Endothelial cell (in vitro differentiated cells): Measurements from ENCODE around the gene ITPR2. TPM values are rescaled to one million over a fixed set of nuclear protein-coding genes. Genes with fewer than 3 reads are reported as not detected.

ENCODE experiments used
- DNase-seq: peaks from one replicate; pipeline ENCODE4 v3.0.0; 2021; ENCODE audit warnings: low spot score
- H3K27ac Mint-ChIP-seq: one replicate; pipeline ENCODE4 v1.8.0; 2021; ENCODE audit warnings: mixed read lengths, inconsistent platforms; ENCODE audit not compliant: unreplicated experiment
- H3K27me3 Mint-ChIP-seq: one replicate; pipeline ENCODE4 v1.8.0; 2021; ENCODE audit warnings: mild to moderate bottlenecking, moderate library complexity, mixed read lengths, inconsistent platforms; ENCODE audit not compliant: unreplicated experiment
- H3K36me3 Mint-ChIP-seq: one replicate; pipeline ENCODE4 v1.8.0; 2021; ENCODE audit warnings: mild to moderate bottlenecking, low read depth, mixed read lengths, inconsistent platforms; ENCODE audit not compliant: unreplicated experiment
- H3K4me1 Mint-ChIP-seq: one replicate; pipeline ENCODE4 v1.8.0; 2021; ENCODE audit warnings: mild to moderate bottlenecking, mixed read lengths, inconsistent platforms; ENCODE audit not compliant: unreplicated experiment
- H3K4me3 Mint-ChIP-seq: one replicate; pipeline ENCODE4 v1.8.0; 2021; ENCODE audit warnings: mild to moderate bottlenecking, mixed read lengths, inconsistent platforms; ENCODE audit not compliant: unreplicated experiment
- H3K9me3 Mint-ChIP-seq: one replicate; pipeline ENCODE4 v1.8.0; 2021; ENCODE audit warnings: mixed read lengths, inconsistent platforms; ENCODE audit not compliant: unreplicated experiment
- total RNA-seq: library from RNA; stranded (reverse); fragmentation: NEBNext Ultra II Directional; extraction: Animal tissue kit (Norgen Biotek cat#: 25700); gene quantifications from one replicate; pipeline ENCODE4 v1.2.1, GENCODE V29; 2021; ENCODE audit not compliant: unreplicated experiment
- TF ChIP-seq, protein P1 (sequence below): fragments of 200-600 bp; sonication (generic); IDR thresholded peaks from one replicate; pipeline ENCODE4 v1.5.0; 2021; ENCODE audit warnings: antibody characterized with exemption; ENCODE audit not compliant: unreplicated experiment

The ITPR2 gene
- total RNA-seq, 1 donor from 2014 or later = 33.8 TPM

DNA sequence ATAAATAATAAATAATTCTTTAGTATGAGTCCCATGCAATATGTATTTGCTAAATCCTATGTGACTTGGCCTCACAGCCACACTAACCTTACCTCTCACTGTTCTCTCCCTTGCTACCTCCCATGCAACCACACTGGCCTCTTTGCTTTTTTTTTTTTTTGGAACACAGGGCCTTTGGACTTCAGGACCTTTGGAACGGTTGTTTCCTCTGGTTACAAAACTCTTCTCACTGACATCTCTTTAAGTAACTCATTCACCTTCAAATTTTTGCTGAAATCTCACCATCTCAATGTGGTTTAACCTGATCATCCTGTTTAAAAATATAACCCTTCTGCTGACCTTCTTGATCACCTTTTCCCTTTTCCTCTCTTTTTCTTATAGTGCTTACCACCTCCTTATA, 443.7 kb downstream of the ITPR2 start:
- Mint-ChIP-seq H3K36me3 (peaks cover 14% of the 10 kb centered on the region), H3K4me3 (no peak overlapping the region), H3K9me3 (no peaks in the 10 kb centered on the region), H3K27ac (no peak overlapping the region), H3K27me3 (no peaks in the 10 kb centered on the region), H3K4me1 (peaks cover 6% of the 10 kb centered on the region)
- TF ChIP-seq, protein P1, sequence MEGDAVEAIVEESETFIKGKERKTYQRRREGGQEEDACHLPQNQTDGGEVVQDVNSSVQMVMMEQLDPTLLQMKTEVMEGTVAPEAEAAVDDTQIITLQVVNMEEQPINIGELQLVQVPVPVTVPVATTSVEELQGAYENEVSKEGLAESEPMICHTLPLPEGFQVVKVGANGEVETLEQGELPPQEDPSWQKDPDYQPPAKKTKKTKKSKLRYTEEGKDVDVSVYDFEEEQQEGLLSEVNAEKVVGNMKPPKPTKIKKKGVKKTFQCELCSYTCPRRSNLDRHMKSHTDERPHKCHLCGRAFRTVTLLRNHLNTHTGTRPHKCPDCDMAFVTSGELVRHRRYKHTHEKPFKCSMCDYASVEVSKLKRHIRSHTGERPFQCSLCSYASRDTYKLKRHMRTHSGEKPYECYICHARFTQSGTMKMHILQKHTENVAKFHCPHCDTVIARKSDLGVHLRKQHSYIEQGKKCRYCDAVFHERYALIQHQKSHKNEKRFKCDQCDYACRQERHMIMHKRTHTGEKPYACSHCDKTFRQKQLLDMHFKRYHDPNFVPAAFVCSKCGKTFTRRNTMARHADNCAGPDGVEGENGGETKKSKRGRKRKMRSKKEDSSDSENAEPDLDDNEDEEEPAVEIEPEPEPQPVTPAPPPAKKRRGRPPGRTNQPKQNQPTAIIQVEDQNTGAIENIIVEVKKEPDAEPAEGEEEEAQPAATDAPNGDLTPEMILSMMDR = no peak
- no peak for DNase-seq

DNA sequence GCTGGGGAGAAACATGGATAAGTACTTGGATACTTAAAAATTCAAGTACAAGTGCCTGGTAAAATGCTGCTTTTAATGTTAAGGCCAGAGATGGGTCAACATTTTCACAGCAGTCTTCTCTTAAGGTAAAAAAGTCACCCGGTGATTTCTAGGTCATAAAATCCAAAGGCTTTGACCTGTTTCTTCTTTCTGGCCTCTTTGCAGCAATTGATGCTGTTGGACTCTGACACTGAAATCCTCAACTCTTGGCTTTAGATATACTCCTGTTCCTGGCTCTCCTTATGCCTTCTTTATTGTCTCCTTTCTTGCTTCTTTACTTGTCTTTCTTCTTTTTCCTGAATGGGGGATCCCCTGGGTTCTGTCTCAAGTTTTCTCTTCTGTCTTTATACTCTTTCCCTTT, 448.5 kb downstream of the ITPR2 start:
- peaks cover 19% of the 10 kb centered on the region for H3K36me3 Mint-ChIP-seq
- no peak overlapping the region for H3K27ac Mint-ChIP-seq
- no peaks in the 10 kb centered on the region for H3K9me3 Mint-ChIP-seq
- peaks cover under 1% of the 10 kb centered on the region for H3K27me3 Mint-ChIP-seq
- peaks cover 12% of the 10 kb centered on the region for H3K4me1 Mint-ChIP-seq
- no peak for DNase-seq
- H3K4me3 Mint-ChIP-seq = no peak overlapping the region
- TF ChIP-seq, protein P1 = no peak

DNA sequence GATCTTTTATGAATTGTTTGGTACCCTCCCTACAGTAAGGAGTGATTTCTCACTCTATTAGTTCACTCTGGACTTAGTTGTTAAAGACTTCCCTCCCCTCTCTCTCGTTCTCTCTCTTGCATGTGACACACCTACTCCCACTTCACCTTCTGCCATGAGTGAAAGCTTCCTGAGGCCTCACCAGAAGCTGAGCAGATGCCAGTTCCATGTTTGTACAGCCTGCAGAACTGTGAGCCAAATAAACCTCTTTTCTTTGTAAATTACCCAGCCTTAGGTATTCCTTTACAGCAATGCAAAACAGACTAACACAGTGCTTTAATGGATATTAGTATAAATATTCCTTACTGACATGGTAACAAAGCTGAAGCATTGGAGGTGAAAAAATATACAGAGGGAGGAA, 450.0 kb downstream of the ITPR2 start:
- H3K36me3 Mint-ChIP-seq = peaks cover 19% of the 10 kb centered on the region
- peak overlapping the region; percentile 14 for H3K4me3 Mint-ChIP-seq
- H3K9me3 Mint-ChIP-seq = no peaks in the 10 kb centered on the region
- H3K27ac Mint-ChIP-seq = no peak overlapping the region
- no peak for DNase-seq
- H3K4me1 Mint-ChIP-seq = peaks cover 24% of the 10 kb centered on the region
- TF ChIP-seq, protein P1 = no peak
- H3K27me3 Mint-ChIP-seq = peaks cover 1% of the 10 kb centered on the region

DNA sequence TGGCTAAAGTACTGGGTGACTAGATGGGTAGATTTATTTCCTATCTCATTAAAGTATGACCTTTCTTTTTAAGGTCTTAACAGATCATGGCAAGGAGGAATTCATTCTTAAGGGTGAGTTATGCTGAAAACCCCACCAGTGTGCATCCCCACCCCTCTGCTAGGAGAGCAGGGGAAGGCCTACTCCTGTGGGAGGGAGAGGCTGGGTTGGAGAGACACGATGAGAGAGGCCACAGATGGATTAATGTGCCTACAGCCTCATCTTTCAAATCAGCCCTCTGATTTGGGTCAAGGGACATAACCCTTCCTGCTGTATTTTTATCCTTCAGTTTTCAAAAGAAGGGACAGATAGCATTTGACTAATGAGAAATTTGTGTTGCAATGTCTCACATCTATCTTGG, 452.1 kb downstream of the ITPR2 start:
- Mint-ChIP-seq H3K4me1 (peaks cover 40% of the 10 kb centered on the region), H3K9me3 (no peaks in the 10 kb centered on the region), H3K36me3 (peaks cover 22% of the 10 kb centered on the region), H3K4me3 (no peak overlapping the region), H3K27me3 (peaks cover 1% of the 10 kb centered on the region), H3K27ac (no peak overlapping the region)
- TF ChIP-seq, protein P1 = no peak
- DNase-seq = no peak

DNA sequence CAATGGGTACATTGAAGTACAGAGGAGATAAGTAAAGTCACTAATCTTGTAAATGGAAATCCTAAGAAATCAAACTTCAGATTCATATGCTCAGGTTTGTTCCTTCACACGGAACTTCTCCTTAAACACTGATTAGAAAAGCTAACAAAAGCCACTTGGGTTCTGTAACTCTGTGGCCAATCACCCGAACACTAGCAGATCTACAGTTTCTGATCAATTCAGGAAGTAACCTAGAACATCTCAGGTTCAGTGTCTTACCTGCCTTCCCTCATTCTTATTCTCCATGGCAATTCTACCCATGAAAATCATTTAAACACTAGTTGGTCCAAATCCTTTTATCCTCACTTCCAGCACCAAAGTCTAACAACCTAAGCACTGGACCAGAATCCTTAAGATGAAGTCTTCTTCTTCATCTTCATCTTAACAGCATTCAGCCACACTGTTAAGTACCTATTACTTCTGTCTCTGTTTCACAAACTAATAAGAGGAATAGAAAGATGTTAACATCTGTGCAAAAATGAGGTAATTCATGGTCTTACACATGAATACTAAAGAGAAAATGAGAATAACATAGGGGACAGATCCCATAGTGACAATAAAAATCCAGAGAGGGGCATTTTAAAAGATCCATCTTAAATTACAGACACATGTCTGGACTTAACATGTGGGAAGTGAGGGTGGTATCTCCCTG, 453.1 kb downstream of the ITPR2 start:
- no peaks in the 10 kb centered on the region for H3K9me3 Mint-ChIP-seq
- DNase-seq = no peak
- TF ChIP-seq, protein P1 = no peak
- H3K4me3 Mint-ChIP-seq = no peak overlapping the region
- H3K4me1 Mint-ChIP-seq = peaks cover 42% of the 10 kb centered on the region
- H3K36me3 Mint-ChIP-seq = peaks cover 17% of the 10 kb centered on the region
- peak overlapping the region; percentile 80 for H3K27ac Mint-ChIP-seq
- peaks cover 2% of the 10 kb centered on the region for H3K27me3 Mint-ChIP-seq
